Right forelimb (tissue), 1 donor: Measurements from ENCODE around the gene MUC6.
"Not testable (repeated sequence)": the region's sequence is repeated elsewhere in the genome, so short reads cannot be mapped to it uniquely, and the experiment has no call there.

Experiments
- DNase-seq: peaks from one replicate; pipeline ENCODE4 v3.0.0-alpha.2; 2018

MUC6 gene

DNA sequence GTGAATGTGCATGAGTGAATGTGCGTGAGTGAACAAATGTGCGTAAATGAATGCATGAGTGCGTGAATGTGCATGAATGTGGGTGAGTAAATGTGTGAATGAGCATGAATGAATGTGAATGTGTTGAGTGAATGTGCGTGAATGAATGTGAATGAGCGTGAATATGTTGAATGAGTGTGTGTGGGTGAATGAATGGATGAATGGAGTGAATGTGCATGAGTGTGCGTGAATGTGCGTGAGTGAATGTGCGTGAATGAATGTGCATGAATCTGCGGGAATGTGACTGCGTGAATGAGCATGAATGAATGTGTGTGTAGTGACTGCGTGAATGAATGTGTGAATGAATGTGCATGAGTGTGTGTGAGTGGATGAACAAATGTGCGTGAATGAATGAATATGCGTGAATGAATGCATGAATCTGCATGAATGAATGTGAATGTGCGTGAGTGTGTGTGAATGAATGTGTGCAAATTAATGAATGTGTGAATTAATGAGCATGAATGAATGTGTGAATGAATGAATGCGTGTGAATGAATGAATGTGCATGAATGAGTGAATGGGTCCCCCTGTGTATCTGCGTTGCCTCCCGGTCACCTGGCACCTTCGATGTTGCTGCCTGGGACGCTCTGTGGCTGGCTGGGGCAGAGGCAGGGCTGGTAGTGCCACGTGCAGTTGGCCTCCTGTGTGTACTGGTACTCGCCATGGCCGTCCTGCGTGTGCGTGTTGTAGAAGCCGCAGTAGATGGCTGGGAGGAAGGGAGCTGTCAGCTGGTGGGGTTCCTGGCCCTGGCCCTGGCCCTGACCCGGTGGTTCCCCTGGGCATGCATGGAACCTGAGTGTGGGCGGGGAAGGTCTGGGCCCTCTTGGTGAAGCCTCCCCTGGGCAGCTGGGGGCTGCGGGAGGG is 13.4 kb downstream of the MUC6 start:
- no peak for DNase-seq

- no peak for DNase-seq
Measured at GRCh38 chr11:1022411-1022810, 14.1 kb downstream of the MUC6 start.

DNA sequence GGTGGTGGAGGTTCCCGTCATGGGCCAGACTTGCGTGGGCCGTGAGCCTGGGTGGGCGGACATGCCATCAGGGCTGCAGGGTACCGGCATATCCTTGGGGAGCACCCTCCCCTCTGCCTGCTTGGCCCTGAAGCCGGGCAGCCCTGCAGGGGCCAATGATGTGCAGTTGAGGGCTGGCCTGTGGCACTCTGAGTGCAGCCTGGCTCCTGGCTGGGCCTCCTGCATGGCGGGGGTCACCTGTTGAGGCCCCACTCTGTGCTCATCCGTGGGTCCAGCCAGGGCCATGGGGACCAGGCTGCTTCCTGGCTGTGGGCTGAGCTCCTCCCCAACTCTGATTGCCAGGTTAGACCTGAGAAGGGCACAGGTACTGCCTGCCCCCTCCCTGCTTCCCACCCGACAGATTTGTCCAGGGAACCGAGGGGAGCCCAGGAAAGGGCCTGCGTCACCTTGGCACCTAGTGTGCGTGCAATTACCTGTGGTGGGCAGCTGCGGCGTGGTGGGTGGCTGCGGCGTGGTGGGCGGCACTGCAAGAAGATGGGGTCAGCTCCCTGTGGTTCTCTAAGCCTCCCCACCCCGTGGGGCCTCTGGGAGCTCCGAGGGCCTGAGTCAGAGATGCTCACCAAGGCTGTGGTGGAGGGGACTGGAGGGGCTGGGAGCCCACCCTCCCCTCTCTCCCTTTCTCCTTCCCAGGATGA is 16.2 kb downstream of the MUC6 start:
- DNase-seq, result no peak

DNA sequence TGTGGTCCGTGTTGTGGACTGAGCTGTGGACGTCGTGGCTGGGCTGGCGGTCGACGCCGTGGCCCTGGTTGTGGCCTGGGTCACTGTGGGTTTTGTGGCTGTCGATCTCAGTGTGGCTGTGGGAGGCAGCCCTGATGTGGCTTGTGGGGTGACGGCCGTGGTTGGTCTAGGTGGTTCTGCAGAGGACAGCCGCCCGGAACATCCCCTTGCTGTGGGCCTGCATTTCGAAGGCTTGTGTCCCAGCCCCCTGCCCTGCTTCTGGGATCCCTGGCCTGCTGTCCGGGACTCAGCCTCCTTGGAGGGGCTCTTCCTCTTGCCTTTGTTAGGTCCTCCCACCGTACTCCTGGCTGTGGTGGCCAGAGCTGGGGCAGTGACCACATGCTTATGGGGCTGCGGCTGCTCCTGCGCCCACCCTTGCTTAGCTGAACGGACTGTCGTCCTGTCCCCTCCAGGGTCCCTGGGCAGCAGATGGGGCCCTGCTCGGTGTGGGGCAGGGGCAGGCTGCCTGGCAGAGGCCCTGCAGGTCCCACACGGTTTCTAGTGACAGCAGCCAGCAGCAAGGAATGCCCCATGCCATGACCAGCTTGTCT is 17.1 kb downstream of the MUC6 start:
- DNase-seq, result no peak

GRCh38 chr11:1018091-1018490 is 18.4 kb downstream of the MUC6 start:
- DNase-seq, result no peak

DNA sequence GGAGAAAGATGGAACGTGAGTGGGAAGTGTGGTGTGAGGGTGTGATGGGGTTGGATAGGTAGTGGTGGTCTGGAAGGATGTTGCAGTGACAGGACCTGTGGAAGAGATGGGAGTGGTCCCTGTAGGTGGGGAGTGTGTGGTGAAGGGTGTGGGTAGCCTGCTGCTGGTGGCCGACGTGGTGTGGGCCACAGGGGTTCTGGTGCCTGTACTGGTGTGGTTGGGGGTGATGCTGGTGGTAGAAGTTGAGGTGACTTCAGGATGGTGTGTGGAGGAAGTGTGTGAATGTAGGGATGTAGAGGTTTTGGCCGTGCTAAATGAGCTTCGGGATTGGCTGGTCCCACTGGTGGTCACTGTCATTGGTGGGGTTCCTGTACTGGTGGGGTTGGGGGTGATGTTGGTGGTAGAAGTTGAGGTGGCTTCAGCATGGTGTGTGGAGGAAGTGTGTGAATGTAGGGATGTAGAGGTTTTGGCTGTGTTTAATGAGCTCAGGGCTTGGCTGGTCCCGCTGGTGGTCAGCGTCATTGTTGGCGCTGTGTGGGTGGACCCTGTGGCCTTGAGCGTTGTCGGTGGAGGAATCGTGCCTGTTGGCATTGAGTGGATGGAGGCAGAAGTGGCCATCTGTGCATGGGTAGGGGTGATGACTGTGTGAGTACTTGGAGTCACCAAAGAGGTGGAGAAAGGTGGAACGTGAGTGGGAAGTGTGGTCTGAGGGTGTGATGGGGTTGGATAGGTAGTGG is 19.1 kb downstream of the MUC6 start:
- DNase-seq, result no peak

- not testable (repeated sequence) for DNase-seq
Measured at GRCh38 chr11:1016610-1017126, 19.9 kb downstream of the MUC6 start.

- no peak for DNase-seq
Measured at GRCh38 chr11:1015826-1016545, 20.5 kb downstream of the MUC6 start.

- no peak for DNase-seq
Measured at GRCh38 chr11:1015064-1015463, 21.5 kb downstream of the MUC6 start.

GRCh38 chr11:1014276-1014675 is 22.2 kb downstream of the MUC6 start:
- no peak for DNase-seq

GRCh38 chr11:1013631-1013935 is 22.9 kb downstream of the MUC6 start:
- no peak for DNase-seq

DNA sequence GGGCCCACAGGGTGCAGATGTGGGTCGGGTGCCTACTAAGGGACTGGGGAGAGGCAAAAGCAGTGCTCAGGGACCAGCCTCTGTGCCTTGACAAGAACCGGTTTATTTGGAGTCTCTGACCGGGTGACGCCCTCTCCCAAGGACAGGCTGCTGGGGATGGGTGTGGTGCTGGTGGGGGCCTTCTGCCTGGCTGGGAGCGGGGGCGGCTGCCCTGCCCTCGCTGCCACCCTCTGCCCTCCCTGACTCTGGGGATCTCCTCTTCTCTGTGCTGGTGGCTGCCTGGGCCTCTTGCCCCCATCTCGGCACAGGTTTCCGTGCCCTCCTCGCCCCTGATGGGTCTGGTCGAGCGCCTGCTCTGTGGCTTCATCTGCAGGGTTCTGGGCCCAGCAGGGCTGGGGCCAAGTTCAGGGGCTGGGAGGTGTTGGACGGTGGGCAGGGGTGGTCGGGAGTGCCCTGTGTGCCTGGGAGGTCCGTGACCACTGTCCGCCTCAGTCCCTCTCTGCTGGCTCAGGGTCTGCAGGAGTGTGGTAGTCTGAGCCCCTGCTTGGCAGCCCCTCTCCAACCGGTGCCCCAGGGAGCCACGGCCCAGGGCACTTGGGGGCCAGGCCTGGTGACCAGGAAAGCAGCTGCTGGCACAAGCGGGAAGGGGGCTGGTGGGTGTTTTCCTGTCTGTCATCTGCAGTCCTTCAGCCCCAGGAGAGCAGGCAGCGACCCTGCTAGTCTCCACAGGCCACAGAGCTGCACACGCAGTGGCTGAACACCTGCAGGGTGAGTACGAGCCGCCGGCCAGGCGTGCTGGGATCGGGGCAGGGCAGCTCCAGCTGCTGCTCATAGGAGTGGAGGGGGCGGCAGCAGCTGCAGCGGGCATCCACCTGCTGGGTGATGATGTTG is 23.5 kb downstream of the MUC6 start:
- peak; percentile 71 for DNase-seq

GRCh38 chr11:1012291-1012690 is 24.2 kb downstream of the MUC6 start:
- DNase-seq, result no peak

DNA sequence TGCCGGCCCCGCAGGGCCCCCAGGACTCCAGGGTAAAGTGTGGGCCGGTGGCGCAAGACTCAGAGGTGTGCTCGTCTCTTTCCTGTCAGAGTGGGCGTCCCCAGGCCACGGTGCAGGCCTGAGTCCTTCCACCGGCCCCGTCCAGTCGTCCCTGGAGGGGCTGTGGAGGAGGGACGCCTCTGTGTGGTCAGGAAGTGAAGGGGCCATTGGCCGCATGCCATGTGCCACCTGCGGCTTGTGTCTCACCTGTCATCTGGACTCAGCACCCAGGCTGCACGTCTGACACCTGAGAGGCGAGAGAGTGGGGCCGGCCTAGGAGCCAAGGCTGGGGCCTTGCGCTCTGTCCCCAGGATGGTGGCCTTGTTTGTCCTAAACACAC is 25.2 kb downstream of the MUC6 start:
- no peak for DNase-seq

DNA sequence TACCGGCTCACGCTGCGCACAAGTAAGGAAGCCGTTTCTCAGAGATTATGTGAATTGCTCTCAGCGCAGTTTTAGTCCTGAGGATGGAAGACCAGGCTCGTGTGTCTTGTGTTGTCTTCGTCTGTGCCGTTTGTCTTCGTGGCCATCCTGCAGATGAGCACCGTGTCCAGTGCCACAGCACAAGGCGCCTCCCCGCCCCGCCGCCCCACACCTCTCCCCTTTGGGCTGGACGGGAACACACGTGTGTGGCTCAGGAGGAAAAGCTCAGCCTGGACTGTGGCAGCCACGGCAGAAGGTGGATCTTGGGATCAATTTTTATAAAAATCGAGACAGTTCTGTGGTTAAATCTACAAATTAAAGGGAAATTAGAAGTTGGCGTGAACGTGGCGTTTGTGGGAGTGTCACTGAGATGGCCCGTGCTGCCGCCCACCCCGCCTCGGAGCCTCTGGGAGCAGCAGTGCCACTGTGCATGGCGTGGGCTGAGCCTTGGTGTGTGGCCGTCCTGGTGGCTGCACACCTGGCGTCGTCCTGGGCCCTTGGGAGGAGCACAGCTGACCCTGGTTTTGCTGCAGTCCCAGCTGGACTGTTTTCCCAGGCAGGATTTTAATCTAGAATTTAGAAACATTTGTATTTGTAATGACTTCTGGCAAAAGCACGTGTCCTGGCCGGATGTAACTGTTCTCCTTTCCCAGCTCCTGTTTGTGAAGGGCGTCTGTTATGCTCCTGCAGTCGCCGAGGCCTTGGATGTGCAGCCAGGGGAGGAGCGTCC is 25.8 kb downstream of the MUC6 start:
- no peak for DNase-seq

- DNase-seq, result peak; percentile 55
Measured at GRCh38 chr11:1009991-1010390, 26.5 kb downstream of the MUC6 start.

GRCh38 chr11:1009371-1009770 is 27.1 kb downstream of the MUC6 start:
- no peak for DNase-seq

DNA sequence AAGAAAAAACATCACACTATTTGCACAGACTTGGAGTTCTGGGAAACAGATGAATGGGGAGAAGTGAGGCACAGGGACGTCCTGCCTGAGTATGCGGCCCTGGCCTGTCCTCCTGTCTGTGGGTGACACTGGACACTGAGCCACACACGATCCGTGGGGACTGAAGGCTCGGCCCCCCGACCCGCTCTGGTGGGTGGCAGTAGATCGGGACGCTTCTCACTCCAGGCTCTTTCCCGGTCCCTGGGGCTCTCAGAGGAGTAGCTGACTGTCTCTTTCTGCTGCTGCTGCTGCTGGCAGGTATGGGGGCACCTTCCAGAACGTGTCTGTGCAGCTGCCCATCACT is 27.7 kb downstream of the MUC6 start:
- DNase-seq, result no peak

- DNase-seq, result no peak
Measured at GRCh38 chr11:1008001-1008802, 28.3 kb downstream of the MUC6 start.

GRCh38 chr11:1007279-1007678 is 29.2 kb downstream of the MUC6 start:
- no peak for DNase-seq
